ENCODE measurements around the gene PSMB7. TPM values are rescaled to one million over a fixed set of nuclear protein-coding genes. Genes with fewer than 3 reads are reported as not detected.

The PSMB7 gene
- total and polyA plus RNA-seq, 8 donors: 39.0 to 99.9 (median 65.5) TPM

GRCh38 chr9:124399968-124400940 lies 15.0 kb downstream of the PSMB7 start:
- no peak overlapping the region for H3K4me3 ChIP-seq

GRCh38 chr9:124399323-124399967 lies 15.8 kb downstream of the PSMB7 start:
- no peak for DNase-seq
- peaks cover 4 to 20% (median 9%) of the 10 kb centered on the region in 3 donors for H3K36me3 ChIP-seq
- H3K27me3 ChIP-seq: no peaks in the 10 kb centered on the region
- intact Hi-C loops (cut with DNase I): no loop called here
- no peaks in the 10 kb centered on the region for H3K4me1 ChIP-seq
- H3K27ac ChIP-seq: no peak overlapping the region
- FAIRE-seq: no peak
- ATAC-seq: peak in 2 of 4 donors; percentile 45 to 53
- H3K9me3 ChIP-seq: no peaks in the 10 kb centered on the region
- no peak overlapping the region for H3K4me3 ChIP-seq
- 83 to 92% methylated on average over 12 of the region's 12 CpGs for WGBS, 2 donors
- TF ChIP-seq CTCF (IDR thresholded peaks at IDR 0.05): no peak

More at GRCh38 chr9:124399968-124400940, 15.0 kb downstream of the PSMB7 start:
- Histone ChIP-seq H3K9me3 (no peaks in the 10 kb centered on the region), H3K27me3 (no peaks in the 10 kb centered on the region), H3K4me1 (no peaks in the 10 kb centered on the region), H3K36me3 (peaks cover 7 to 29% (median 9%) of the 10 kb centered on the region in 3 donors), H3K27ac (no peak overlapping the region)
- DNase-seq (no peak), FAIRE-seq (no peak), ATAC-seq (no peak)
- TF ChIP-seq CTCF (IDR thresholded peaks at IDR 0.05): no peak
- WGBS, 2 donors: 62 to 71% methylated on average over 15 of the region's 15 CpGs
- intact Hi-C loops (cut with DNase I): no loop called here

GRCh38 chr9:124398191-124398935 lies 16.9 kb downstream of the PSMB7 start:
- whole genome bisulfite sequencing, 2 donors: 81 to 83% methylated on average over 8 of the region's 8 CpGs
- no peaks in the 10 kb centered on the region for H3K4me1 ChIP-seq
- peaks cover 0 to 14% (median 4%) of the 10 kb centered on the region in 3 donors for H3K36me3 ChIP-seq
- FAIRE-seq: no peak
- H3K27me3 ChIP-seq: no peaks in the 10 kb centered on the region
- no peak for TF ChIP-seq CTCF (IDR thresholded peaks at IDR 0.05)
- intact Hi-C loops (cut with DNase I): no loop called here
- no peak overlapping the region for H3K4me3 ChIP-seq
- H3K9me3 ChIP-seq: no peaks in the 10 kb centered on the region
- DNase-seq: no peak
- H3K27ac ChIP-seq: no peak overlapping the region
- ATAC-seq: no peak

- WGBS, 2 donors: 89 to 96% methylated on average over 4 of the region's 4 CpGs
- ATAC-seq (no peak), FAIRE-seq (no peak), DNase-seq (no peak)
- Histone ChIP-seq H3K27me3 (no peaks in the 10 kb centered on the region), H3K4me3 (no peak overlapping the region), H3K4me1 (peaks cover 2 to 12% (median 10%) of the 10 kb centered on the region in 3 donors), H3K36me3 (peaks cover 0 to 7% (median 0%) of the 10 kb centered on the region in 3 donors), H3K27ac (no peak overlapping the region), H3K9me3 (no peaks in the 10 kb centered on the region)
- TF ChIP-seq CTCF (IDR thresholded peaks at IDR 0.05): no peak
- intact Hi-C loops (cut with DNase I): no loop called here
Observed at GRCh38 chr9:124395826-124396225, 19.4 kb downstream of the PSMB7 start.

All from pancreas (tissue), 10 donors.